Measurements from ENCODE around the gene ANKLE2. TPM values are rescaled to one million over a fixed set of nuclear protein-coding genes. Genes with fewer than 3 reads are reported as not detected.
"Not testable (repeated sequence)": the region's sequence is repeated elsewhere in the genome, so short reads cannot be mapped to it uniquely, and the experiment has no call there.

Gene ANKLE2
- 97.8 TPM for total RNA-seq

DNA sequence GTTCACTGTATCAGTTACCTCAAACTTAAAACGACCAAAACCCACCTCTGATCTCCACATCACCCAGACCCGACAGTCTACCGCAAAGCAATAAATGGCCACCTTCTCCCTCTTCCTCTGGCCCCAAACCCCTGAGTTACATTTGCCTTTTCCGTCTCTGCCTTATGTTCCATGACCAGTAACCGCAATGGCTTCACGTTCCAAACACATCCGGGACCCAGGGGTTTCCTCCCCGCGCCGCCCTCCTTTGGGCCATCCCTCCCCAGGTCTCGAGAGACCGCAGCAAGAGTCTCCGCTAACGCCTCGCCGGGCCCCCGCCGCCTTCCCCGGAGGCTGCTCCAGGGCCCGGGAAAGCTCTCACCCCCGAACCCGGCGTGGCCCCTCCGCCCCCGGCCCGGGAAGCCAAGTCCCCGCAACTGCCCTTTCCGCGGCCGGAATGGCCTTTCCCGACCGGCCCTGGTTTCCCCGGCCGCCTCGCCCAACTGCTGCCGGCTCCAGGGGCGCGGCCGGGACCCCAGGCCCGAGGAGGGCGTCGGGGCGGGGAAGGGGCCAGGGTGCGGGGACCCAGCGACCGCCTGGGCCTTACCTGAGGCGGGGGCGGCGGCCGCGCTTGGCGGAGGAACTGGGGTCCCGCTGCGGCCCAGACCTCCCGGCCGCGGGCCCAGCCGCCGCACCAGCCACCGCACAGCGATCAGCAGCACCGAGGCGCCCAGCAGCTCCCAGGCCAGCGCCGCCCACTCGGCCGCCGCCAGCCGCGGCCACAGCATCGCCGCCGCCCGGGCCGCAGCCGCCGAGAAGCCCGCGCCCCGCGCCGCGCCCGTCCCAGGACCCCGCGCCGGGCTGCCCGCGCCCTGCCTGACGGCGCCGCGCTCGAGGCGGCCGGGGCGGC is at the start of gene ANKLE2:
ANKLE2 (minus strand) TSS at position 801 of the 889 bp plus-strand sequence; CDS start at position 767, 34 bp downstream.
- peak; percentile 30 to 82 (median 60) for DNase-seq (ENCODE audit: low read depth in 2 of 3, low spot score in 2 of 3)

DNA sequence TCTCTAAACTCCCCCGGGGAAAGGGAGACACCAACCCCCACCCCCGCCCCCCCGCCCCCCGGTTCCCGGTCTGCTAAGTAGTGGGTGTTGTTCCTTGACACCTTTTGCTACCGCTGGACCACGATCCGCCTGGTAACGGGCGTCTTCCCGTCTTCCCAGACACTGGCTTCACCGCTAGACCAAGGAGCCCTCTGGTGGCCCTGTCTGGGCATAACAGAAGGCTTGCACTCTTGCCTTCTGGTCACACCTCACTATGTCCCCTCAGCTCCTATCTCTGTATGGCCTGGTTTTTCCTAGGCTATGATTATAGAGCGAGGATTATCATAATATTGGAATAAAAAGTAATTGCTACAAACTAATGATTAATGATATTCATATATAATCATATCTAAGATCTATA is 47.8 kb upstream of the ANKLE2 start:
- DNase-seq (ENCODE audit: low read depth in 2 of 3, low spot score in 2 of 3) = peak in 2 of 3 donors; percentile 18 to 33

DNA sequence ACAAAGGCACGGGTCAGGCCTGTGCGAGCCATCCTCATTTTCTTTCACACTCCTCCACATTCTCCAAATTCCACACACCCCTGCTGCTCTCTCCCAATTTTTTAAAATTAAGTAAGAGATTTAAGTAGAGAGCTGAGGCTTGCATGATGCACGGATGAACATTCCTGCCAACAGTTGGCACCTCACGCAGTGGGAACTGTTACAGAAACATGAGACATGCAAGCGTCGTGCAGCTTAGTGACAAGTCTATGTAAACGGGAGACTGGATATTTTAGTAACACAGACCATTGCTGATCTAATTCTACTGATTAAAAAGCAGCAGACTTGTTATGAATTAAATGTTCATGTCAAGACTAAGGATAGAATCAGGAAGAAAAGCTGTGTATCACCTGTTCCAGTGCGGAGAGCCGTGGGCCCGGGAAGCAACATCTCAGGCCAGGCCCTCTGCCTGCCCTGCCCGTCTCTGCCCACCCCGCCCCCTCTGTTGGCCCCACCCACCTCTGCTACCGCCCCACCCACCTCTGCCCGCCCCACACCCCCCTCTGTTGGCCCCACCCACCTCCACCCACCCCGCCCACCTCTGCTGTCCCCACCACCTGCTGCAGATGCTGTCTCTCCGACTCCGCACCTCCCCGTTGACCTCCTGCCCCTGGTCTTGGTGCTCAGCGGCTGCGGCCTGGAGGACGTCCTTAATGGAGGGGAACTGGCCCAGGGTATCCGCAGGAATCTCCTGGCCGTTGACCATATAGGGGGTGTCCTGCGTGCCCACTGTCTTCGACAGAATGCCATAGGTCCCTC is 45.9 kb upstream of the ANKLE2 start:
- no peak for DNase-seq (ENCODE audit: low read depth in 2 of 3, low spot score in 2 of 3)

DNA sequence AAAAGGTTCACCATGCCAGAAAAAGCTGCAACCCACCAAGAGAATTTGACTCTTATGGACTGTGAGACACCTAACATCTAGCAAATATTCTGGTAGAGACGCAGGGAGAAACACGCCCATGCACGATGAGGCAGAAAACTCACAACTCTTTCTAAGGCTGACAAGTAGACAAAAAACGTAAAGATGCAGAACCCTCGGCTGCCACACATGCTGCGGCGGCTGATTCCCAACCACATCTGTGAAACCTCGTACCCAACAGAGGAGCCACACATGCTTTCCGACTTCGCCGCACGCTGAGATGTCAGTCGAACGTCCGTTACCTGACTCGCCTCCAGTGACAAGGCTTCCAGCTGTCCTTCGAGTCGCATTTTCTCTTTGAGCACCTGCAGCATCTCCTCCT is 45.2 kb upstream of the ANKLE2 start:
- no peak for DNase-seq (ENCODE audit: low read depth in 2 of 3, low spot score in 2 of 3)

DNA sequence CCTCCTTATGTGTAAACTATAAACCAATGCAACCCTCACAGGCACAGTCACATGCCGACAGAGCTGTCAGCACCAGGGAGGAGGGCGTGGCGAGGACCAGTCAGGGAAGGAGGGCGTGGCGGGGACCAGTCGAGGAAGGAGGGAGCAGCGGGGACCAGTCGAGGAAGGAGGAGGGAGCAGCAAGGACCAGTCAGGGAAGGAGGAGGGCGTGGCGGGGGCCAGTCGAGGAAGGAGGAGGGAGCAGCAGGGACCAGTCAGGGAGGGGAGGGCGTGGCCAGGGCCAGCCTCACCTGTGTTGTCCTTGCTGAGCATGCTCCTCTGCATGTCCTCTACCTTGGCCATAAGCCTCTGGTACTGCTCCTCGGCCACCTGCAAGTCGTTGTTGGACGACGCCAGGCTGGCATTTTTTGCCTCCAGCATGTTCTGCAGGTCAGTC is 42.8 kb upstream of the ANKLE2 start:
- DNase-seq (ENCODE audit: low read depth in 2 of 3, low spot score in 2 of 3) = no peak

DNA sequence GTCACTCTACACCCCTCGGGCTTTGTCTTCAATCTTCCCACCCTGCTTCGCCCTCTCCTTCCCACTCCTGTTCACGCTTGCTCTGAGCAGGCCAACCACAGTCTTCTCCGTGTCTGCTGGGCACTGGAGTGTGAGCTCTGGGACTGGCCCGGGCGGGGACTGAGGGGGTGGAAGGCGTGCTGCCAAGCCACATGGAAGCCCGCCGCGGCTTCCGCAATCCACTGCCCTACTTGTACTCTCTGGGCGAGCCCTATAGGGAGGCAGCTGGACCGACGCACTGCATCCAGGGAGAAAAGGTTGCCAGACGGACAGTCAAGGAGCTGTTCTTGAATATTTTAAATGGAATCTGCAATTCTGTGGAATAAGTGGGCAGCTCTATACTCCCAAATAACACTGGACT is 42.3 kb upstream of the ANKLE2 start:
- DNase-seq (ENCODE audit: low read depth in 2 of 3, low spot score in 2 of 3) = no peak

DNA sequence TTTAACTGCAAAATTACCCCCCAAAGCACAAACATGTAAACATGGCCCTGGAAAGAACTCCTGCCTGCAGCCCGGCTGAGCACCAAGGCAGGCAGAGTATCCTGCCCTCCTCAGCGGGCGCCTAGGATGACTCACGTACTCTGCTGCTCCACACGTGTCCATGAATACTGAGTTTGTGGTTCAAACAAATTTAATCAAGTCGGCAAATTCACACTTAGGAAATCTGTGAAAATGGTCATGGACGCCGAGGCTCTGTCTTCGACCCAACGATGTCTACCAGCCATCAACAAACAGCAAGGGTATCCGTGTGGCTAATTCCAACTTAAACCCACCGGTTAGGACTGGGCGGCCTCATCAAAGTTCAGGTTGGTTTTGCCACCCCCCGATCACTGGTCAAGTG is 41.5 kb upstream of the ANKLE2 start:
- no peak for DNase-seq (ENCODE audit: low read depth in 2 of 3, low spot score in 2 of 3)

DNA sequence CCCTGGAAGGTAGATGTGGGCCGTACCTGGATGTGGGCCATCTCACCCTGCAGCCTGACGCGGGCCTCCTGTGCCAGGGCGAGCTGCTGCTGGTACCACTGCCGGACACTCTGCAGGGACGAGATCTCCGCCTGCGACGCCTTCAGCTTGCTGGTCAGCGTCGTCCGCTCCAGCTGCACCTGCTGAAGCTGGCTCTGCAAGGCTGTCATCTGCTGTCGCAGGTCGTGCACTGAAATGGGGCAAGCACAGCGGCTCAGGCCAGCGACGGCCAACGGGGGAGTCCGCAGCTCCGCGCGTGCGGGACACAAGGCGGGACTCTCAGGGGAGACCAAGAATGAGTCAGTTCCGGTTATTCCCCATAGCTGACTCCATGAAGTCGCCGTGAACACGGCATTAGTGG is 40.1 kb upstream of the ANKLE2 start:
- no peak for DNase-seq (ENCODE audit: low read depth in 2 of 3, low spot score in 2 of 3)

DNA sequence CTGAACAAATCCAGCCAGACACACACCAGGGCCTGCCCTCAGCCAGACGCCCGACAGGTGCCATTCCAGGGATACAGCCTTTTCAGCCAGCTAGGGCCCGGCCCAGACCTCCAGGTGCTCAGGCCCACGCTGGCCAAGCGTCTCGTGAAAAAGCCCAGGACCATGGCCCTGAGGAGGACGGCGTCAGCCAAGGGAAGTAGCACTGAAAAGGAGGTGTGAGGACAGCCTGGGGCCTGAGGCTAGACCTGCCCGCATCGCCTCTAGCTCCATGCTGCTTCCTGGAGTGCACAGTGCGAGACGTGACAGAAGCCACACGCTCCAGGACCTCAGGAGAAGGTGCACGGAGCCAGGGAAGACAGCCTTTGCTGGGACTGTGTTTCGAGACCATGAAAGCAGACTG is 37.2 kb upstream of the ANKLE2 start:
- no peak for DNase-seq (ENCODE audit: low read depth in 2 of 3, low spot score in 2 of 3)

DNA sequence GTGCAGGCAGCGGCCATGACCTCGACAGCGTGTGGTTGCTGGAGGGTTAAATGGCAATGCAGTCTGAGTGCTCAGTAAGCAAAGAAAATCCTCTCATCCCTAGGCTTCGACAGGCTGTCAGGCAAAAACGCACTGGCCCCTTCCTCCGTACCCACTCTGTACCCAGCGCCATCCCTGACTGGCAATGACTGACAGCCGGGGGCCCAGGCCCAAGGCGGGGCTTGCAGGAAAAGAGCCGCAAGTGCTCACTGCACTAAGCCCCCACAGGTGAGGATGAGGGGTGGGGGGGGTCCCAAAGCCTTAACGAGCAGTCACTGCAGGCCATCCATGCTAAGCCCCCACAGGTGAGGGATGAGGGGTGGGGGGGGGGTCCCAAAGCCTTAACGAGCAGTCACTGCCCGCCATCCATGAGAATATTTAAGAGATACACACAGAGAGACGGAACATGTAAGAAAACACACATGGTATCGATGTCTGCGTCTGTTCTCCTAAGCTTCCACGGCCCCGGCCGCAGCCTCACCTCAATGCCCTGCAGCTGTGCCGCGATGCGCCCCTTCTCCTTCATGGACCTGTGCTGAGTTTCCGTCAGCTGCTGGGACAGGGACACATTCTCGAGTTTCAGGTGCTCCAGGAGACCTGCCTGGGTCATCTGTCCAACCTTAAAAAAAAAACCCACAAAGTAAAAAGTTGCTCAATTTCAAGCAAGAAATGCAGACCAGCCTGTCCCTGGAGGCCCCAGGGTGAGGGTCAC is 36.4 kb upstream of the ANKLE2 start:
- no peak for DNase-seq (ENCODE audit: low read depth in 2 of 3, low spot score in 2 of 3)

DNA sequence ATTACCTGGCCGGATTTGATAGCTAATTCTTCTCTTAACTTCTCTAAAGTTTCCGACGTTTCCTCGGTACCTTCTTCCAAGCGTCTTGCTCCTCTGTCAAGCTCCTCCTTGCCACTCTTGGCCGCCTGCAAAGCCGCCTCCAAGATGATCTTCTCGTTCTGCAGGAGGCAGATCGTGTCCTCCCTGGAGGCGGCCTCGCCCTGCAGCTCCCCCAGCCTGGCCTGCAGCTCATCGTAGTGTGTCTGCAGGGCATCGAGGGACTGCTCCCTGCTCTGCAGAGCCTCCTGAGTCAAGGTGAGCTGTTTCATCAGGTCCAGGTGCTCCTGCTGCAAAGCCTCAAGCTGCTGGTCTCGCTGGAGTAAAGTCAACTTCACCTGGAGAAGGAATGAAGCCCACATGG is 34.2 kb upstream of the ANKLE2 start:
- no peak for DNase-seq (ENCODE audit: low read depth in 2 of 3, low spot score in 2 of 3)

DNA sequence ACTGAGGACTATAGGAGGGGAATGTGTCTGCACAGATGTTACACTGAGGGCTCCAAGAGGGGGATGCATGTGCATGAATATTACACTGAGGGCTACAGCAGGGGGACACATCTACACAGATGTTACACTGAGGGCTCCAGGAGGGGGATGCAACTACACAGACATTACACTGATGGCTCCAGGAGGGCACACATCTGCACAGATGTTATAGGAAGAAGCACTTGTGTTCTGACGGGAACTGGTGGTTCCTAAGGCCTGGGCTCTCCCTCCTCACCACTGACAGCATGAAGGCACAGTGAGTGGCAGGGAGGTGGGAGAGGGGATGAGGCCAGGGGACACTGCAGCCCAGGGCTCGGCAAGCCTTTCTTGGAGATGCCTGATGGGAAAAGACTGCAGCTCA is 30.3 kb upstream of the ANKLE2 start:
- DNase-seq (ENCODE audit: low read depth in 2 of 3, low spot score in 2 of 3) = not testable (repeated sequence)

DNA sequence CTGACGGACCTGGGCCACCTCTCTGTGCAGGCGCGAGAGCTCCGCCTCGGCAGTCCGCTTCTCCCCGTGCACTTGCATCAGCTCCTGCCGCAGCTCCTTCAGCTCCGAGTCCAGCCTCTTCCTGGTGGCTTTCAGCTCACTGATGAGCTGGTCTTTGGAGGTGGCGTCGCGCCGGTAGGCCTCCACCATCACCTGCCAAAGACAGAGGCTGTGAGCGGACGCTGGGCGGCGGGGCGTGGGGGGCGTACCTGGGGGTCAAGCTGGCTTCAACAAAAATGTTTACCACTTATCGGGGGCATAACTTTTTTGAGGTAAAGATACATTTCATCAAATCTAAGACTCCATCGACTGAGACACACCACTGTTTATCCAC is 27.5 kb upstream of the ANKLE2 start:
- no peak for DNase-seq (ENCODE audit: low read depth in 2 of 3, low spot score in 2 of 3)

DNA sequence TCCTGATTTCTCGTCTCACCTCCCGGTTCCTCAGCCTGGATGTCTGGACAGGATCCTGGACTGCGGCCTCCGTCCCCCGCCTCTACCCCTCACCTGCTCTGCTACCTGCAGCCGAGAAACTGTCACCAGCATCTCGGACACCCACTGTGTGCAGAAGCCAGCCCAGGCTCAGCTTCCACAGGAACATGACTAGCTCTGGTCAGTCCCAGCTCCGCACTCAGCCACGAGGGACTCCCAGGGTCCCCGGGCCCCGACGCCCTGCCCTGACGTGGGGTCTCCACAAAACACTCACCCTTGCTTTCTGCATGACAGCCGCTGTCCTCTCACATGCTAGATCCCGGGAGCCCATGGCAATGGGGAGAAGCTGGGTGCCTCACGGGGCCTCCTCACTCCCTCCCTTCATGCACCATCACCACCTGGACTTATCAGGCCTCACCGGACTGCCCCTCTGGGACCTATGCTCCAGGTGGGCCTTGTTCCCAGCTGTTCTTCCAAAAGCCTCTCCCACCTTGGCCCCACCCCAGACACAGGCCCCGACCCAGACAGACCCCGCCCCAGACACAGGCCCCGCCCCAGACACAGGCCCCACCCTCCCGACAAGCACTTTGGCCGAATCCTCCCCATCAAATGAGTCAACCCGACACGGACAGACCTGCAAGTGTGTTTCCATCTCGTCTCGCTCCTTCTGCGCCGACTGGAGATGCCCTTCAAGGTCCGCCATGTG is 26.9 kb upstream of the ANKLE2 start:
- DNase-seq (ENCODE audit: low read depth in 2 of 3, low spot score in 2 of 3) = no peak

DNA sequence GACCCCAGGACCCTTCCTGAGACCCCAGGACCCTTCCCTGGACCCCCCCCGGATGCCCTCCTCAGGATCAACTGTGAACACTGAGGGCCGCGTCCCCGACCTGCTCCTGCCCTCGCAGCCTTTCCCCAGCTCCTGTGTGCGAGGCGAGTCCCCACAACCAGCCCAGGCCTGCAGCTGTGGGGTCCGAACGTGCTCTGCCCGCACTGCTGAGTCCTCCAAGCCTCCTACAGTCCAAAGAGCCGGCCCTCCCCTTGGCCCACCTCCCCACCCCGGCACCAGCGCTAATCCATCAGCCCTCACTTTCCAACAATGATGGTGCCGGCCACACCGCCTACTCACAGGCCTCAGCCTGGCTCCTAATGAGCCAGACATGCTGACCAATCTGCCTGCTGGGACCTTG is 26.2 kb upstream of the ANKLE2 start:
- DNase-seq (ENCODE audit: low read depth in 2 of 3, low spot score in 2 of 3) = no peak

DNA sequence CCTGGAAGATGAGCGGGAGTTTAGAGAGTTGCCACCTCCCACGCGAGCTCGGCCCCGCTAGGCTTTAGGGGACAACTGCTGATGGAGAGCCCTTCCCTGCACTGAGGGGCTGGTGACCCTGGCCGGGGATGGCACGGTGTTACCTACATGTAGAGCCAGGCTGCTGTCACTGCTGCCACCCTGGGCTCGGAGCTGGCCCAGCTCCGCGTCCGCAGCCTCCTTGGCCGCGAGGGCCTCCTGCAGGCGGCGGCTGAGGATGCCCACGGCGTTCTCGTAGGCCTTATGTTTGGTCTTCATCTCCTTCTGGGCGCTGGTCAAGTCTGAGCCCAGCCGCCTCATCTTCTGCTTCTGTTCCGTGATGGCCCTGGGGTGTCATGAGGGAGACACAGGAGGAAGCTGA is 24.6 kb upstream of the ANKLE2 start:
- no peak for DNase-seq (ENCODE audit: low read depth in 2 of 3, low spot score in 2 of 3)

DNA sequence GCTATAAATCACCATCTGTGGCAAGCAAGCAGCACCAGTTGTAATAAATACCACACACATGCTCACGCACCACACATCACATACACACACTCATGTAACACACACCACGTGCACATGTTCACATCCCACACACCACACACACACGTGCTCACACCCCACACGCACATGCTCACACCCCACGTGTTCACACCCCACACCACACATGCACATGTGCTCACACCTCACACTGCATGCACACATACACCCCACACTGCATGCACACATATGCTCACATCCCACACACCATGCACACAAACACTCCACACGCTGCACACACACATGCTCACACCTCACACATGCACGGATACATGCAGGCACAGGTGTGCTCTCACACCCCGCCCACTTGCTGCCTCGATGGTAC is 22.9 kb upstream of the ANKLE2 start:
- no peak for DNase-seq (ENCODE audit: low read depth in 2 of 3, low spot score in 2 of 3)

DNA sequence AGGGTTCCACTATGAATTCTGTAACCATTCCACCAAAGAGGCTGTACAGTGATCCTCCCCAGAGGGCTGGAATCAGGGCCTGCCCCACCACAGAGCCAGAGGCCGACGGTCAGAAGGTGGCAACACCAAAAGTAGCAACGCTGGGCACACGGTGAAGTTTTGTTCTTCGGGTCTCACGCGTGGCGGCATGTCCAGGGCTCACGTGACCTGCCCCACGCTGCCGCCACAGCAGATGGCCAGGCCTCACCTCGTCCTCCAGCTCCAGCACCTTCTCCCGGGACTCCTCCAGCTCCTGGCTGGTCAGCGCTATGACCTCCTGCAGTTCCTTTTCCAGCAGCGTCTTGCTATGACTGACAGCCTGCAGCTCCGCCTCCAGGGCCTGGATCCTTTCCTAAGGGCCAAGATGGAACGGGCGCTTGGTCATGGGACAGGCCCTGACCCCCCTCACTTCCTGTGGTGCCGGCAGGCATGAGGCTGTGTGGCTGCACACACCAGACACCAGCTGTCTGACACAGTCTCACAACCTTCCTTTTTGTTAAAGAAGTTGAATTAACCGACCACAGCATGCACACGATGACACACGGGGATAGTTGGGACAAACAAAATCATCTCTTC is 22.4 kb upstream of the ANKLE2 start:
- DNase-seq (ENCODE audit: low read depth in 2 of 3, low spot score in 2 of 3) = no peak

DNA sequence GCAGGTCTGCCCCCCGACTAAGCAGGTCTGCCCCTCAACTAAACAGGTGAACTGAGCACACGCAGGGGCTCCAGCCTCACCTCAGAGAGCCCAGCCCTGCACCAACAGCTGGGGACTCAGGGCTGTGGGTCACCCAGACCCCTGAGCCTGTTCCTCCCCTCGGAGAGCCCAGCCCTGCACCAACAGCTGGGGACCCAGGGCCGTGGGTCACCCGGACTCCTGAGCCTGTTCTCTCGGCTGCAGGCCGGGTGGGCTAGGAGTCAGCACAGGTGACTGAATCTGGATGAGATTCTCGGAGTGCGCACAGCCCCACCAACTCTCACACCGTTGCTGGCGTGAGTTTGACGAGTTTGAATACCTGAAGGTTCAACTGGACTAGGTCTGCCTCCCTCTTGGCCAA is 20.3 kb upstream of the ANKLE2 start:
- DNase-seq (ENCODE audit: low read depth in 2 of 3, low spot score in 2 of 3) = no peak

DNA sequence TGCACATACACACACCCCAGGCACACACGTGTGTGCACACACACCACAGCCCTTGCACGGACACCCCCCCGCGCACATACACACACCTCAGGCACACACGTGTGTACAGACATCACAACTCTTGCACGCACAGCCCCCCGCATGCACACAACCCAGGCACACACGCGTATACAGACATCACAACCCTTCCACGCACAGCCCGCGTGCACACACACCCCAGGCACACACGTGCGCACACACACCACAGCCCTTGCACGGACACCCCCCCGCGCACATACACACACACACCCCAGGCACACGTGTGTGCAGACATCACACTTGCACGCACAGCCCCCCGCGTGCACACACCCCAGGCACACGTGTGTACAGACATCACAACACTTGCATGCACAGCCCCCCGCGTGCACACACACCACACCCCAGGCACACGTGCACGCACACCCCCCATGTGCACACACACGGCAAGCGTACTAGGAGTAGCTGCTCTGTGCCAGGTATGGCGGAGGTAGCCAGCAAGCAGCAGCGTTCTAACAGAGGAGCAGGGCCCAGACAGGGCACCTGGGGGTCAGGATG is 18.2 kb upstream of the ANKLE2 start:
- DNase-seq (ENCODE audit: low read depth in 2 of 3, low spot score in 2 of 3) = no peak

Measured in hematopoietic multipotent progenitor cell (in vitro differentiated cells).